HG03025 (cell line): Measurements from ENCODE around the gene PCSK4.
"Not testable (repeated sequence)": the region's sequence is repeated elsewhere in the genome, so short reads cannot be mapped to it uniquely, and the experiment has no call there.

Experiments used
- ATAC-seq: cut with Tn5 transposase; IDR thresholded peaks from one replicate; pipeline ENCODE4 v1.9.1; 2021; ENCODE audit warnings: mild to moderate bottlenecking, moderate library complexity; ENCODE audit not compliant: unreplicated experiment, low FRiP score

The PCSK4 gene

DNA sequence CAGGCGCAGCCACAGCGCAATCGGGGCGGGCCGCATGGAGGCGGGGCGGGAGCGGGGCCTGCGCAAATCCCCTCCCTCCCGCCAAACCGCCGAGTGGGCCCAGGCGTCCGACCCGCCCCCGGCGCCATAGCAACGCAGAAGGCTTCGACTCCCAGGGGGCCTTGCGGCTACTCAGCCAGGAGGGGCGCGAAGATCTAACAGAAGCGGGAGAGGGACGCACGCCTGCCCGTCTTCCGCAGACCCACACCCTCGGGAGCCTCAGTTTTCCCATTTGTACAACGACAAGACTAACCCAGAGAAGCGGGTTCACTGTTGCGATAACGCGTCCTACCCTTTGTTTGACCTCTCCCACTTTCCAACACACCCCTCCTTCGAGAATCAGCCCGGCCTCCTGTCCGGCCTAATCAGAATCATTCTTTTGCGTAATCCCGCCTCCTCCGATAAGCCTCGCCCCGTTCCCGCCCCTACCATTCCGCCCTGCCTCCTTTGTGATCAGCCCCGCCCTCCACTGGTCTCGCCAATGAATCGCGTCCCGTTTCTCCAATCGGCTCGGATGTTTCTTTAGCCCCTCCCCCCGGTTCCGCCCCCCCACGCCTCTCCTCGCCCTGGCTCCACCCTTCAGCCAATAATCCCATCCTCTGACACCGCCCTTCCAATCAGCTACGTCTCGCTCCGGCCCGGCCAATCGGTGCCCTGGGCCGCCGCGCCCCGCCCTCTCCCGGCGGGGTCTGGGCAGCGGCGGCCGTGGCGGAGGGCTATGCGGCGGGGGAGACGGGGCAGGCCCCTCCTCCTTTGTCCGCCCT, at the start of gene PCSK4:
Gene PCSK4 (minus strand): TSS at position 40 of the 803 bp plus-strand sequence. CDS start 4 bp downstream, at position 36.
- peak; percentile 70 for ATAC-seq

DNA sequence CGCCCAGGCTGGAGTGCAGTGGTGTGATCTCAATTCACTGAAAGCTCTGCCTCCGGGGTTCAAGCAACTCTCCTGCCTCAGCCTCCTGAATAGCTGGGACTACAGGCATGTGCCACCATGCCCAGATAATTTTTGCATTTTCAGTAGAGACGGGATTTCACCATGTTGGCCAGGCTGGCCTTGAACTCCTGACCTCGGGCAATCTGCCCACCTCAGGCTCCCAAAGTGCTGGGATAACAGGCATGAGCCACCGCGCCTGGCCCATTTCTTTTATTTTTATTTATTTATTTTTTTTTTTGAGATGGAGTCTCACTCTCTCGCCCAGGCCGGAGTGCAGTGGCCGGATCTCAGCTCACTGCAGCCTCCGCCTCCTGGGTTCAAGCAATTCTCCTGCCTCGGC, 49.6 kb upstream of the PCSK4 start:
- ATAC-seq, result not testable (repeated sequence)

DNA sequence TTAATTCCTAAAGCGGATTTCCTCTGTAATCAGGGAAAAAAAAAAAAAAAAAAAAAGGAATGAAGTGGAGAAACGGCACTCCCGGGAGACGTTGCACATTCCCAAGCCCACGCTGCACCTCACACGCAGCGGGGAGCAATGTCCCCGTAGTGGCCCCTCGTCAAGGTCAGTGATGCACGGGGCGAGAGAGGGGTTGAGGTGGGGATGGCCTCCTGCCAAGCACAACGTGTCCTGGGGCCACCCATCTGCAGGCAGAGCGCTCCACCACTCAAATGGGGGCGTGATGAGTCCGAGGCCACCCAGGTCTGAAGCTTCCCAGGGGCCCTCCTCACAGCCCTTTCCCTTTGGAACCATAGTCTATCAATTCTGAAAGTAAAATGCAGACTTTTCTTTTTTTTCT, 48.8 kb upstream of the PCSK4 start:
- ATAC-seq, result no peak

DNA sequence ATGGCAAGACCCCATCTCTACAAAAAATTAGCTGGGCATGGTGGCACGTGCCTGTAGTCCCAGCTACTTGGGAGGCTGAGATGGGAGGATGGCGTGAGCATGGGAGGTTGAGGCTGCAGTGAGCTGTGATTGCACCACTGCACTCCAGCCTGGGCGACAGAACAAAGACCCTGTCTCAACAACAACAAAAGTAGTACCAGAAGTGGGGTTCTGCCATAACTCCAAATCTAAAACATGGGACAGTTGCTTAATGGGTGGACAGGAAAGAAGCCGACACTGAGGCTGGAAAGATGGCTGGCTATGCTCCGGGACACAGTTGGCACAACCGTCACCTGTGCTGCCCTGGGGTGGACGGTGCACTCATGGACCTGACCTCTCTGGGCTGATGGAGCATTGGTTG, 45.5 kb upstream of the PCSK4 start:
- not testable (repeated sequence) for ATAC-seq

DNA sequence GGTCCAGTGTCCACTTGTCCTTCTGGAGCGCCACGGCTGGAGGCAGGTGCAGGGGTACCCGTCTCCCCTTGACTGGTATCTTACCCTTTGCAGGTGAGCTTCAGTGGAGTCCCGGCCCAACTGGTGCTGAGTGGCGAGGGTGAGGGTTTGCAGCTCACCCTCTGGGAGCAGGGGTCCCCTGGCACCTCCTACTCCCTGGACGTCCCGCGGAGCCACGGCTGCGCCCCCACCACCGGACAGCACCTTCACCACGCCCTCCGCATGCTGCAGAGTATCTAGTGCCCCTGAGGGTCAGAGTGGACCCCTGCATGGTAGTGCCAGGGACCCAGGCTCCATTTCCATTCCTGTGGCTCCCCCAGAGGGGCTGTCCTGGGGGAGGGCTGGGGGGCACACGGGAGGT, 44.8 kb upstream of the PCSK4 start:
- ATAC-seq, result no peak

DNA sequence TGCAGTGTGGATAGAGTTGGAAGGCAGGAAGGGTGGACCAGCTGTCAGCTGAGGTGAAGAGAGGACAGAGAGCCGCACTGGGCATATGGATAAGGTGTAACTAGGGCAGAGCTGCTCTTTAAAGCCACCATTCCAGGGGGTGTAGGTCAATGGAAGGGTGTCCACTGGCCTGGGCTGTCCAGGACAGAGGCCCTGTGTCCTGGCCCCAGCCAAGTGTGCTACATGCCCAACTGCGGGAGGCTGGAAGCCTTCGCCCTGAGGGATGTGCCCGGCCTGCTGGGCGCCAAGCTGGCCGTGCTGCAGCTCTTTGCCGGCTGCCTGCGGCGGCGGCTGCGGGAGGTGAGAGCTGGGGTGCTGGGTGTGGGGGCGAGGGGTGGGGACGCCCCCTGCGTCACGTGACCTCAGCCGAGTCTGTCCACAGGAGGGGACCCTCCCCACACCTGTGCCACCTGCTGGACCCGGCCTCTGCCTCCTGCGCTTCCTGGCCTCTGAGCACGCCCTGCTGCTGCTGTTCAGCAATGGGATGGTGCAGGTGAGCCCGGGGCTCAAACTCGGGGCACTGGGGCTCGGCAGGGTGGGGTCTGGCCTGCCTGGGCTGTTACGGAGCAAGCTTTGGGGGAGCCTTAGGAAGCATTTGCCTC, 43.5 kb upstream of the PCSK4 start:
- no peak for ATAC-seq

DNA sequence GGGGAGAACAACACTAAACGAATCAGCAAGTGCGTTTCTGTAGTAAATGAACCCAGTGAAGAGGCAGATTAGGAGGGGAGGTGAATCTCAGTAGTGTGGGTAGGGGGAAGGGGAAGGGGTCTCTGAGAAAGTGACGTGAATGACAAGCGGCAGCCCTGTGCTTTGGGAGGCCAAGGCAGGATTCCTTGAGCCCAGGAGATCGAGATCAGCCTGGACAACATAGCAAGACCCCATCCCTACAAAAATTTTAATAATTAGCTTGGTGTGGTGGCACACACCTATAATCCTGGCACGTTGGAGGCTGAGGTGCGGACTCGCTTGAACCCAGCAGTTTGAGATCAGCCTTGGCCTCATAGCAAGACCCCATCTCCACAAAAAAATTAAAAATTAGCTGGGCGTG, 41.9 kb upstream of the PCSK4 start:
- no peak for ATAC-seq

DNA sequence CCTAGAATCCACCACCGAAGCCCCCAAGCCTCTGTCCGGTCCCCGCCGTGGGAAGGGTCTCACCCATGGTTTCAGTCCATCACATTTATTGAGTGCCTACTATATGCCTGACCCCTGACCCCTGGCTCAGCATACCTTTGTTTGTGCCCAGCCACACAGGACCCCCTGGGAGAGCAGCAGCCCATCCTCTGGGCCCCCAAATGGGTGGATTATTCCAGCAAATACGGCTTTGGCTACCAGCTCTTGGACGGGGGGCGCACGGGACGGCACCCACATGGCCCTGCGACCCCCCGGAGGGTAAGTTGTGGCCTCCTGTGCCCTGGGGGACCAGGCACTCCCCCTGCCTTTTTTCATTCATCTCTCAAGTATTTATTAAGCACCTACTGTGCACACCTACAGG, 41.4 kb upstream of the PCSK4 start:
- ATAC-seq, result no peak

DNA sequence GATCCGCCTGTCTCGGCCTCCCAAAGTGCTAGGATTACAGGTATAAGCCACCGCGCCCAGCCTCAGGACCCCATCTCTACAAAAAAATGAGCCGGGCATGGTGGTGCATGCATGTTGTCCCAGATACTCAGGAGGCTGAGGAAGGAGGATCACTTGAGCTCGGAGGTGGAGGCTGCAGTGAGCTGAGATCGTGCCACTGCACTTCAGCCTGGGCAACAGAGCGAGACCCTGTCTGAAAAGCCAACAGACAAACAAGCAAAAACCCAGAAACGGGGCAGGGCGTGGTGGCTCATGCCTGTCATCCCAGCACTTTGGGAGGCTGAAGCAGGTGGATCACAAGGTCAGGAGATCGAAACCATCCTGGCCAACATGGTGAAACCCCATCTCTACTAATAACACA, 40.7 kb upstream of the PCSK4 start:
- not testable (repeated sequence) for ATAC-seq

DNA sequence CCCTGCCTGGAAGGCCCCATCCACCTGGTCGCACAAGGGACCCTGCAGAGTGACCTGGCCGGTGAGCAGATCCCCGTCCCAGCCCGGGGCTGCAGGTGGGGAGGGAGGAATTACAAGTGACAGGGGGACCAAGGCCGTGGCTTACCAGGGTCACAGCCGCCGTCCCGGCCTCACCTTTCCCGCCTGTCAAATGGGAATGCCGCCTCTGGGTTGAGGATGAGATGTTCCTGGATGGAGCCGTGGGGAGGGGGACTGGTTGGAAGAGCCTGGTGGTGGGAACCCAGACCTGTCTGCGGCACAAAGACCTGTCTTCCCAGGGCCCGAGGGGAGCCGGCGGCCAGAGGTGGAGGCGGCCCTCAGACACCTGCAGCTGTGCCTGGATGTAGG, 39.3 kb upstream of the PCSK4 start:
- no peak for ATAC-seq

DNA sequence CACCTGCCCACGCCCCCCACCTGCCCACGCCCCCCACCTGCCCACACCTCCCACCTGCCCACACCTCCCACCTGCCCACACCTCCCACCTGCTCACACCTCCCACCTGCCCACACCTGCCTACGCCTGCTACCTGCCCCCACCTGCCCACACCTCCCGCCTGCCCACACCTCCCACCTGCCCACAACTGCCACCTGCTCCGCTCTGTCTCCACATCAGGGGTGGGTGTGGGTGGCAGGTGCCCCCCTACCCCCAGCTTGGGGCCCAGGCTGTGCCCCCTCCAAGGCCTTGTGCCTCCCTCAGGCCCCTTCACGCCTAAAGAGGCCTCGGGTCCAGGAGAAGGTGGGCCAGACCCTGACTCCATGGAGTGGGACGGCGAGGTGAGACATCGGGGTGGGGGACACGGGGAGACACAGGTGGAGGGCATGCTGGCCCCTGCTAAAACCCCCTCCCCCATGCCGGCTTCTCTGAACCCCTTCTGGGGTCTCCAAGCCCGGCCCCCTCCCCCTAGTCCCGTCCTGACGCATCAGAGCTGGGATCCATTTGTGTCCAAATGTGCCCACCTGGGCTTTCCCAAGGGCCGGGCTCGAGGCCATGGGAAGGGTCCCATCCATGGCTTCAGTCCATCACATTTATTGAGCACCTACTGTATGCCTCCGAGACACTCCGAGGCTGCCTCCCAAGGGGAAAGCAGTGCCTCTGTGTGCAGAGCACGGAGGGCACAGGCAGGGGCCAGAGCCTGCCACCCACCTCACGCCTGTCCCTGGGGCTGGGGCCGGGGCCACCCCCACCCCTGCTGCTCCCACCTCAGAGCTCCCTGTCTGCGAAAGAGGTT, 38.7 kb upstream of the PCSK4 start:
- no peak for ATAC-seq

DNA sequence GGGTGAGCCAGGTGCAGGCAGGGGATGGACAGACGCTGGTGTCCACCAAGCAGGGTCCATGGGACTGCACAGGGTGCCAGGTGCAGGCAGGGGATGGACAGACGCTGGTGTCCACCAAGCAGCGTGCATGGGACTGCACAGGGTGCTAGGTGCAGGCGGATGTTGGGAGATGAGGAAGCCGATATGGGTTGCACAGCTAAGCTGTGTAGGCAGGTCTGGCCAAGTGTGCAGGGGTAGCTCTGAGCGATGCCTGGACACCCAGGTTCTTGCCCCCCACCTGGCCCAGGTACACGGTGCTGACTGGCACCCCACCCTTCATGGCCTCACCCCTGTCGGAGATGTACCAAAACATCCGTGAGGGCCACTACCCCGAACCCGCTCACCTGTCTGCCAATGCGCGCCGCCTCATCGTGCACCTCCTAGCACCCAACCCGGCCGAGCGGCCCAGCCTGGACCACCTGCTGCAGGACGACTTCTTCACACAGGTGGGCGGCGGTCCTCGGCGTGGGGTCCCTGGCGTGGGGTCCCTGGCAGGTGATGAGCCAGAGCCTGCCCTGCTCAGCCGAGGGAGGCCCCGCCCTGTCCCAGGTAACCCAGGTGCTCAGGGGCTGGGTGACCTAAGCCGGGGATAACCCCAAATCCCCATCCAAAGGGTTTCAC, 37.6 kb upstream of the PCSK4 start:
- no peak for ATAC-seq

DNA sequence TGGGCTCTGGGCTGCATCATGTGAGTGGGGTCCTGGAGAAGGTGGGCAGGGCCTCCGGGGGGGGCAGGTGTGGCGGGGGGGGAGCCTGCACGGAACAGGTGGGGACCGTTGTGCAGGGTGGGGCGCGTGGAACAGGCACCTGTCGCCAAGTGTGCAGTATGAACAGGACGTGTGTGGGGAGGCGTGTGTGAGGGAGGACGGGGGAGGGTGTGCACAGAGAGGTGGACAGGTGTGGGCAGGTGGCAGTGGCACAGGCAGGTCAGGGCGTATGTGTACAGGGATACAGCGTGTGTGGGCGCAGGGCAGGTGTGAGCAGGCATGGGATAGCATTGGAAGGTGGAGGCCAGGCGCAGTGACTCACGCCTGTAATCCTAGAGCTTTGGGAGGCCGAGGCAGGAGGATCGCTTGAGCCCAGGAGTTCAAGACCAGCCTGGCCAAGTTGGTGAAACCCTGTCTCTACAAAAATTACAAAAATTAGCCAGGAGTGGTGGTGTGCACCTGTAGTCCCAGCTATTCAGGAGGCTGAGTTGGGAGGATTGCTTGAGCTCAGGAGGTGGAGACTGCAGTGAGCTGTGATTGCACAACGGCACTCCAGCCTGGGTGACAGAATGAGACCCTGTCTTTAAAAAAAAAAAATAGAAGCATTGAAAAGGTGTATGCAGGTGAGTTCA, 37.0 kb upstream of the PCSK4 start:
- ATAC-seq, result no peak

DNA sequence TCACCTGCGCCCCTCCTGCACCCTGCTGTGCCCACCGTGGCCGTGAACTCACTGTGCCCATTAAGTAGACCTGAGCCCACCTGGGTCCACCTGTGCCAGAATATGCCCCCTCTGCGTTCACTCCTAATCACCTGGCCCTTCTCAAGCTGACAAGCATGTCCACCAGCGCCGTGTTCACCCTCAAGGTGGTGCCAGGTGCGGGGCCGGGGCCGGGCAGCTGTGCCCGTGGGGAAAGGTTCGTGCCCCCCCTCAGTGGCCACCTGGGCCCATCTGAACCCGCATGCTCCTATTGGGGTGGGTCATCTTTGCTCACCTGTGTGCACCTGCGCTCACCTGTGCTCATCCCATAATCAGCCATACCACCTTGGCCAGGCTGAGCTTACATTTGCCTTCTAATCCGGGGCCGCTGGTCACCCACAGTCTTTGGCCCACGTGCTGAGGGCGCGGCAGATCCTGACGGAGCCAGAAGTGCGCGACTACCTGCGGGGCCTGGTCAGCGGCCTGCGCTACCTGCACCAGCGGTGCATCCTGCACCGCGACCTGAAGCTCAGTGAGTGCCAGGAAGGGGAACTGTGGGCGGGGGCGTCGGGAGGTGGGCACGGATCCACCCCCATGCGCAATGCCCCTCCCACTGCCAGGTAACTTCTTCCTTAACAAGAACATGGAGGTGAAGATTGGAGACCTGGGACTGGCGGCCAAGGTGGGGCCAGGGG, 36.1 kb upstream of the PCSK4 start:
- ATAC-seq, result no peak

DNA sequence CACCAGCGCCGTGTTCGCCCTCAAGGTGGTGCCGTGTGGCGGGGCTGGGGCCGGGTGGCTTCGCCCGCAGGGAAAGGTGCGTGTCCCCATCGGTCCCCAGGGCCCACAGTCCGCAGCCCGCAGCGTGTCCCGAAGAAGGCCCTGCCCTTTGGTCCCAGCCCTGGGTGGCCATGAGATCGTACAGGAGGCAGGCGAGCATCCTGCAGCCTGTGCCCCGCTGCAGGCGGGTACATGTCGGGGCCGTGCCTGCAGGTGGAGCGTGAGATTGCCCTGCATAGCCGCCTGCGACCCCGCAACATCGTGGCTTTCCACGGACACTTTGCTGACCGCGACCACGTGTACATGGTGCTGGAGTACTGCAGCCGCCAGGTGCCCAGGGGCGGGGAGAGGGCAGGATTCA, 35.2 kb upstream of the PCSK4 start:
- no peak for ATAC-seq

DNA sequence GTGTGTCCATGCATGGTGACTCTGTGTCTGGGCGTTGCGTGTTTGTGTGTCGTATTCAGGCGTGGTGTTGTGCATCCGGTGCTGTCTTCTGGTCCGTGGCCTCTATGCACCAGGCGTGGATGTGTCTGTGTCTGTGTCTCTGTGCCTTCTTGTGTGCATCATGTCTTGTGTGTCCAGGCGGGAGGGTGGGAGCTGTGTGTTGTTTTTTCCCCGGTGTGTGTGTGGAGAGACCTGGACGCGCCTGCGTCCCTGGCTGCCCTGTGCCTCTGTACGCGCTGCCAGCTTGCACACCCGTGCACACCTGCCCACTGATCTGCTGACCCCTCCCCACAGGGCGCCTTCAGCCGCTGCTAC, 34.8 kb upstream of the PCSK4 start:
- no peak for ATAC-seq

DNA sequence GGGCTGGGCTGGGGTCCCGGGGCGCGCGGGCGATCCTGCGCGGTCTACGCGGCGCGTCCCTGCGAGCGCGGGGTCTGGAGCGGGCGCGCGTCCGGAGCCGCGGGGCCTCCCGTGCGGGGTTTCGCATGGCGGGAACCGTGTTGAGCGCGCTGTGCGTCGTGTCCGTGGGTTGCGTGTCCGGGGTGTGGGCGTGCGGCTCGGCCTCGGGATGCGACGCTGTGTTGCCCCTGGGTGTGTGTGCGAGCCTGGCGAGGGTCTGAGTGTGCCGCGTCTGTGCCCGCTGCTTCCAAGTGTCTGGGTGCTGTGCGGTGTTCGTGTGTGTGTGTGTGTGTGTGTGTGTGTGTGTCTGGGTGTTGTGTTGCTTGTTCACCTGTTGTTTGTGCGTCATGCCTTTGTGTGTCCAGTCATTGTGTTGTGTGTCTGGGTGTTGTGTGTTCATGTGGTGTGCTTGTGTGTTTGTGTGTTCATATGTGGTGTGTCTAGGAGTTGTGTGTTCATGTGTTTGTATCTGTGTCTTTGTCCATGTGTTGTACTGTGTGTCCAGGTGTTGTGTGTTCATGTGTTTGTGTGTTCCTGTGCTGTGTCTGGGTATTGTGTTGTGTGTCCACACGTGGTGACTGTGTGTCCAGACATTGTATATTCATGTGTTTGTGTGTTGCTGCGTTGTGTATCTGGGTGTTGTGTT, 34.3 kb upstream of the PCSK4 start:
- ATAC-seq, result no peak

DNA sequence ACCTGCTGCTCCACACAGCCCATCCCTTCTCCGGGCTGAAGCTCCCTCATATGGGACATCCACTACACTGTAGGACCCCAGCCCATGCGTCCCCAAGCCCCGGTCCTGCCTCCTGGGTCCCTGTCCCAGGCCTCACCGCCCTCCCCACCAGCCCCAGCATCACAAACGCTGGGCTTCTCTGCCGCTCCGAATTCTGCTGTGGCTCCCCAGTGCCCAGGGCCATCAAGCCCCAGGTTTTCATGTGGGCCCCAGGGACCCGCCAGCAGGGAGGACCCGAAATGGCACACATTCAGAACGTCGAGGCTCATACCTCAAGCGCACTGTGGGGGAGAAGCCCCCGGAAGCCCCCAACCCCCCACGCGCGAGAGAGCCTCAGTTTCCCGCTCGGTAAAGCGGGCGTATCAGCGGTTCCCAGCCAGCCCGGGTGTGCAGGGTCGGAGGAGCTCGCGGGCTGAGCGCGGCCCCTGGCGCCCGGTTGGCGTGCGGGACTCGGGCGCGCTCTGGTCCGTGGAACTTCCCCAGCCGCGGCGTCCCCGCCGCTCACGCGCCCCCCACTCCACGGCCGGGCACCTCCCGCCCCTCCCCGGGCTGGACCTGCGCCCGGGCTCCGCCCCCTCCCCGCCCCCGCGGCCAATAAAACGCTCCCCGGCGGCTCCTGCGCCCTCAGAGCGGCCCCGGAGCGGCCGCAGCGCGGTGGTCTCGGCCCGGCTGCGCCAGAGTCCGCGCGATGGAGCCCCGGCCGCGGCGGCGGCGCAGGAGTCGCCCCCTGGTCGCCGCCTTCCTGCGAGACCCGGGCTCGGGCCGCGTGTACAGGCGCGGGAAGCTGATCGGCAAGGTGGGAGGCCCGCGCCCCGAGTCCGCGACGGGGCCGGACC, 33.5 kb upstream of the PCSK4 start, which contains the start of gene PLK5:
Gene PLK5 (plus strand): TSS at position 666 of the 875 bp plus-strand sequence. CDS start 2,920 bp downstream, outside the sequence.
- no peak for ATAC-seq
